Skin of body (tissue), 2 donors: ENCODE data around the gene GDPD5. TPM values are rescaled to one million over a fixed set of nuclear protein-coding genes. Genes with fewer than 3 reads are reported as not detected.

Experiments
- DNase-seq: peaks from one replicate; lab custom pipeline; 2025; lab: John Stamatoyannopoulos, UW
- total RNA-seq: library from RNA; depleted of rRNA; stranded (reverse); fragments of >200 nt; gene quantifications from one replicate; pipeline ENCODE4 v1.2.3, GENCODE V29; 2014

GDPD5 gene
- total RNA-seq, 1 donor from 2014 or later, result 9.6 TPM

DNA sequence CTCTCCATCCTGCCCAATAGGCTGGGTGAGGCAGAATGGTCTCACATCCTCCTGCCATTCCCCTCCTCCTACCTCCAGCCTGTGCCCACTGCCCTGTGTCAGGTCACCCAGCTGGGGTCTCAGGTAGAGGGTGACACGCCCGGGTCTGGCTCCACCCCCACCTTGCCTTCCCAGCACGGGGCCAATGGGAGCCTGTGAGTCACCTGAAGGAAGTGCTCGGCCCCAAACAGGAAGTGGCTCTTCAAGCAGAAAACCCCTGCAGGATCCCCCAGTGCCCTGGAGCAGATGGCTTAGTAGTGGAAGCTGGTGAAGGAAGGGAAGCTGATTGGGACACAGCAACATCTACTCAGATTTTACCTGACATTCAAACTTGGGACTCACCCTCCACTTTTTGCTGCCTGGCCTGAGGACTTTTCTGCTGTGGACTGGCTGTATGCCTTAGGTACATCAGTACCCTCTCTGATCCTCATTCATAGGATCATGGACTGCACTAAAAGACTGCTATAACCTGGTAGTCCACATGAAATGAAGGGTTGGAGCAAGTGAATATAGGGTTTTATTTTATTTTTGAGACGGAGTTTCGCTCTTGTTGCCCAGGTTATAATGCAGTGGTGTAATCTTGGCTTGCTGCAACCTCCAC is 33.4 kb downstream of the GDPD5 start:
- DNase-seq, result no peak

DNA sequence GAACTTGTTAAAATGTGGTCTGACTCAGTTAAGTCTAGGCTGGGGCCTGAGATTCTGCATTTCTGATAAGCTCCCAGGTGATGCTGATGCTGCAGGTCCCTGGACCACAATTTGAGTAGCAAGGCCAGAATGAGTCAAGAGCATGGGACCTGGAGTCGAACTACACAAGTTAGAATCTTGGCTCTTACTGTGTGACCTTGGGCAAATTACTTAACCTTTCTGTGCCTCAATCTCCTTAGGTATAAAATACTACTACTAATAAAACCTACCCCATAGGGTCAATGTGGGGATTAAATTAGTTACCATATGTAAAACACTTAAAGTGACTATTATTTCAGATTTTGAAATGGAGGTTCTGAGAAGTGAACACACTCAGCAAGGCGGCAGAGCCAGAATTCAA is 34.3 kb downstream of the GDPD5 start:
- no peak for DNase-seq

- DNase-seq, result no peak
Observed at GRCh38 chr11:75490221-75491181, 35.2 kb downstream of the GDPD5 start.

DNA sequence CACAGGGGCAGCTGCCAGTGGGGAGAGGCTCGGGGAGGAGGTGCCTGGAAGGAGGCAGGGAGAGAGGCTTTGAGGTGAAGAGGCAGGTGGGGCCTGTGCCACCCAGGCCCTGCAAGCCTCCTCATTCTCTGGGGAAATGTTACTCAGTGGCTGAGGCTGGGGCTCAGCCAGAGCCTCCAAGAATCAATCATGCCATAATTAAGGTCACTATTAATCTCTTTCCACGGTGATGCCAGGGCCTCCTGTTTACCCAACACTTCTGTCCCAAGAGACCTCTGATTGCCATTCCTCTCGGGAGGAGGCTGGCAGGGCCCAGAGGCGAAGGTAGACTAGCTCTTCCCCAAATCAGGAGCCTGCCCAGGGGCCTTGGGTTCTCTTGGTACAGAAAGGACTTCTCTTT is 38.4 kb downstream of the GDPD5 start:
- DNase-seq, result no peak

DNA sequence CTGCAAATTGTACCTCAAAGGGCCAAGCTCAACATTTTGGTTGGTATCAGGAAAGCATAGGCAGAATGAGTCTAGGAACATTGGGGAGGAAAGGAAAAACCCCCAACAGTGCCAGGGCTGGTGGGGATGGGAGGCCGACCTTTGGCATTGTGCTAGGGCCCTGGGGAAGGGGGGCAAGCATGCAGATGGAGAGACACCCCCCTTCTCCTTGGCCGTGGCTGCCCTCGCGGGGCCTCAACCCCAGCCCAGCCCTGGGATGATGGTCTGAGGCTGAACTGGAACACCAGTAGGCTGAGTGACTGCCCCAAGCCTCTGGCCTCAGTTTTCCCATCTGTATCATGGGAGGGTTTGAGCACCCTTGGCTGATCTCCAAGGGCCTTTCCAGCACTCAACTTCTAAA is 40.0 kb downstream of the GDPD5 start:
- DNase-seq, result no peak

GRCh38 chr11:75482931-75483469 is 42.7 kb downstream of the GDPD5 start:
- no peak for DNase-seq

DNA sequence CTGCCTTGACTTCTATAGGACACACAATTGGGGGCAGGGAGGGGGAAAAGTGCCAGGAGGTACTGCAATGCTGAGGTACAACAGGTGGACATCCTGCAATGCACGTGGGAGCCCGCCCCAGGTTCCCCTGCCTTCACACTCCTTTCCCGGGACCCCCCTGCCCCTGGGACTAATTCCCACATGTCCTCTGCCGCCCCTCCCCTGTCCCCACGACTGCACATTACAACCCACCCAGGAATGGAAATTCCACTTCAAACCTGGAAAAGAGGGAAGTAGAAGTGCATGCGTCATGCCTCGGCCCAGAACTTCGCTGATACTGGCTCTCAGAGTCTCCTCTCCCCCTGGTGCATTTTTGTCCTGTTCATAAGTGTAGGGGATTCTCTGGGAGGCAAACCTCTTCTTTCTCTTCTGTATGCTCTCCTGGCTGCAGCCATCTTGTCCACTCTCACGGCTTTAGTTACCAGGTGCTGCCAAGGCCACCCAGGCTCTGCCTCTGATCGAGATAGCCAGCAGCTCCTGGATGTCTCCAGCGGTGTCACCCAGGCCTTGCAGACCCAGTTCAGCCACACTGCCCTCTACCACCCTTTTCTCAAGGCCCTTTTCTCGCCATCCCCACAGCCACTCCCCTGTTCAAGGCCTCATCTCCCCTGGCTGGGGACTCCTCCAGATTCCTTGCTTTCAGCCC is 43.7 kb downstream of the GDPD5 start:
- no peak for DNase-seq

DNA sequence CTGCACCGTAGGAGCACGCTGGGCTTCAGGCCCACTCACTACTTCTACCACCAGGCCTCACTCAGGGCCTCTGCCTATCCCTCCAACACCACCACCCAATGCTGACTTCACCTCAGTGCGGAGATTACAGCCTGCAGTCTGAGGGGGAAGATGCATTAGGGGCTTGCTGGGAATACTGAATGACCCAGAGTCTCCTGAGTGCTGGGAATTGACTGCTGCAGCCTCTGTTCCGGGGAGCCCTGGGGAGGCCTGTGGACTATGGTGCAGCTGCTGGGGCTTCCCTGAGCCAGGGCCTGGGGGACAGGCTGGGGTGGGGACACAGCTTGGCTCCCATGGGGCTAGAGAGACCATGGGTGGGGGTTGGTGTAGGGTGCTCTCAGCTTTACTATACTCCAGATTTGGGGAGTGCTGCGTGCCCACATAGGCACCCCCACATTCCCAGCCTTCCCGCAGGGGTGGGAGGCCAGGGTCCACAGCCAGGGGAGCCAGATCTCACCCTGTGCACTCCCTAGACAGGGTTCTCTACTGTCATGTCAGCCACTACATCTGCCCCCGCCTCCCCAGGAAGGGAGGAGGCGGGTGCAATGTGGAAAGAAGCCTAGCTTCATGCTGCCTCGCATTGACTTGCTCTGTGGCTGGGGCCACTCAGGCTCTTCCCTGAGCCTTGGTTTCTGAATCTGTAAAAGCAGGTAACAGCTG is 44.4 kb downstream of the GDPD5 start:
- no peak for DNase-seq

DNA sequence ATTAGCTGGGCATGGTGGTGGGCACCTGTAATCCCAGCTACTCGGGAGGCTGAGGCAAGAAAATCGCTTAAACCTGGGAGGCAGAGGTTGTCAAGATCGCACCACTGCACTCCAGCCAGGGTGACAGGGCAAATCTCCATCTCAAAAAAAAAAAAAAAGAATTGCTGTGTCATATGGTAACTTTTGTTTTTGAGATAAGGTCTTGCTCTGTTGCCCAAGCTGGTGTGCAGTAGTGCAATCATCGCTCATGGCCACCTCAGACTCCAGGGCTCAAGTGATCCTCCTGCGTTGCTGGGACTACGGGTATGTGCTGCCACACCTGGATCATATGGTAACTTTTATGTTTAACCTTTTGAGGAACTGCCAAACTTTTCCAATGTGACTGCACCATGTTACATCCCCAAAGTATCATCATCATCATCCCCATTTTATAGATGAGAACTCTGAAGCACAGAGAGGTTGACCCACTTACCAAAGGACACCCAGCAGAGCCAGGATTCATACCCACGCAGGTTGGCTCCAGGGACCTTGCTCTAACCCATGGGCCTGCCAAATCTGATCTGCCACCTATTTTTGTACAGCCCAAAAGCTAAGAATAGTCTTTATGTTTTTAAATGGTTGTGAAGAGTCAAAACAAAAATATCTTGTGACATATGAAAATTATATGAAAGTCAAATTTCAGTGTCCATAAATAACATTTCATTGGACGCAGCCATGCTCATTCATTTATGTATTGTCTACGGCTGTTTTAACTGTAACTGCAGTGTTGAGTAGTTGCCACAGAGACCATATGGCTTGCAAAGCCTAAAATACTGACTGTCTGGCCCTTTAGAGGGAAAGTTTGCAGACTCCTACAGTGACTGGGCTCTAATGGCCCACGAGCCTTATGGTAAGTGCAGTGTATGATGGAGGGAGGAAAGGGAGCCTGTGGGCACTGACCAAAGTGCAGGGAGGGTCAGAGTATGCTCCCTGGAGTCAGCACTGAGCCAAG is 45.3 kb downstream of the GDPD5 start:
- DNase-seq, result no peak

- no peak for DNase-seq
Observed at GRCh38 chr11:75479597-75480145, 46.1 kb downstream of the GDPD5 start.

DNA sequence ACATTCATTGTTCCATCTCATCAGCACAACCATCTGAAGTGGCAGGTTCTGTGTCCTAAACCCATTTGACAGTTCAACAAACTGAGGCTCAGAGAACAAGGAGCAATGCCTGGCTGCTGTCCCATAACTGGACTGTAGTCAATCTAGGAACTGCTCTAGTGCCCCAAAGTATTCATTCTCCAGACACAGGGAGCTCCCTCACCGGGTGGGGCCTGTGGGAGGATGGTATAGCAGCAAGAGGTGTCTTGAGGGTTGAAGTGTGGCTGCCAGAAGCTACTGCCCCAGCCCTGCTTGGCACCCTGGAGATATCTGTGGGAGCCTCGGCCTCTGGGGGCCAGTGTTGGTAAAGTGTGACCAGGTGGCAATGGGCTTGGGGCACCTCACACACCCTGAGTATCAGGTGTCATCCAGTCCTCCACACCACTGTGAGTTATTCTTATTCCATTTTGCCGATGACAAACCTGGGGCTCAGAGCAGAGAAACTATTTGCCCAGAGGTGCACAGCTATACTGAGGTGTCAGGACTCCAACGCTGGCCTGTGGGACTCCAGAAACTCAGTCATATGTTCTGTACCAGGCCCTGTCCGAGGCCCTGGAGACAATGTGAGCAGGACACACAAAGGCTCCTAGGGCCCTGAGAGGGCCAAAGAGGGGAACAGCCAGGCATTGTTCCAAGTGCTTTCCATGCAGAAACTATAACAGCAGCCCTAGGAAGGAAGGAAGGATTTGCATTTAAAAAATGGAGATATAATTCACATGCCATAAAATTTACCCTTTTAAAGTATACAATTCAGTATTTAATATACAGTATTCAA is 46.8 kb downstream of the GDPD5 start:
- DNase-seq, result no peak

DNA sequence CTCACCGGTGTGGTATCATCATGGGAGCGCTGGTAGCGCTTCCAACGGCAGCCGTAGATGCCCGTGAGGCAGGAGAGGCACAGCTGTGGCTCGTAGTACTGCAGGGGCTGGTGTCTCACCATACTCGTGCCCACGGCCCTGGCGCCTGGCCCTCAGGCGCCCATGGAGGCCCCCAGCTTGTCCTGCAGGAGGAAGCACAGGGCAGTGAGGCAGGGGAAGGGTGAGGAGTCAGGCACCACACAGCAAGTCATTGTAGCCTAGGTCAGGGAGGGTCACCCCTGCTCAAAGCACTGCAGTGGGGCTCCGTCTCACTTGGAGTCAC is 48.2 kb downstream of the GDPD5 start:
- no peak for DNase-seq

GRCh38 chr11:75476739-75477613 is 48.8 kb downstream of the GDPD5 start:
- no peak for DNase-seq

- no peak for DNase-seq
Observed at GRCh38 chr11:75475767-75476650, 49.7 kb downstream of the GDPD5 start.

DNA sequence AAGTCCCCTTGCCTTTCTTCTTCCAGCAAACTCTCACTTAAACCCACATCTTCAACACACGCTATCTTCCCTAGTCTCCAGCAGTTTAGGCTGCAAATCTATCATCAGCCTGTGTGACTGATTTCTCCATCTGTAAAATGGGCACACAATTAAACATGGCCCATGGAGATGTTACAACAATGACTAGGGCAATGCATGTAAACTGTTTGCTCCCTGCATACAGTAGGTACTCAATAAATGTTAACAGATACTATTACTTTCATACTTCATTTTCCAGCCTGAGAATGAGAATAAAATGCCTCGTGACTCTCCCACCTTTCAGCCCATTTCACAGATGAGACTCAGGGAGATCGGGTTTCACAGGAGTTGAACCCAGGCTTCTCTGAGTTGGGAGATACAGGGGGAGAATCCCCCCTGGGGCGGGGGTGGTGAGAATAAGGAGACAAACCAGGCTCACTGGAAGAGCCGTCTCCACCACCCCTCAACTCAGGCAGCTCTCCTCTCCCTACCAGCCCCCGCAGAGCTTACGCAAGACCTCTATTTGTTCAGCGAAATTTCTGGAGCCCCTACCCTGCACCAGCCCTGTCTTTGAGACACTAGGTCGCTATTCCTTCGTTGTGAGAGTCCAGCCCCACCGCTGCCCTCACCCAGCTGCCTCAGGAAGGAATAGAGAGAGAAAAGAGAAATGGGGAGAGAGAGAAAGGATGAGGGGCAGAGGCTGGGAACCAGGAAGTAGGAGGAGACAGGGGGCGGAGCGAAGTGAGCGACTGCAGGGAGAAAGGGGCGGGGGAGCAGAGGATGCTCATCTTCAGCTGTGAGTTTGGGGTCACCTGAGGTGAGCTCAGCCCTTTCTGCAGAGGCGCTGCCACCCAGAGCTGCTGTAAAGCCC is 50.6 kb downstream of the GDPD5 start:
- no peak for DNase-seq

DNA sequence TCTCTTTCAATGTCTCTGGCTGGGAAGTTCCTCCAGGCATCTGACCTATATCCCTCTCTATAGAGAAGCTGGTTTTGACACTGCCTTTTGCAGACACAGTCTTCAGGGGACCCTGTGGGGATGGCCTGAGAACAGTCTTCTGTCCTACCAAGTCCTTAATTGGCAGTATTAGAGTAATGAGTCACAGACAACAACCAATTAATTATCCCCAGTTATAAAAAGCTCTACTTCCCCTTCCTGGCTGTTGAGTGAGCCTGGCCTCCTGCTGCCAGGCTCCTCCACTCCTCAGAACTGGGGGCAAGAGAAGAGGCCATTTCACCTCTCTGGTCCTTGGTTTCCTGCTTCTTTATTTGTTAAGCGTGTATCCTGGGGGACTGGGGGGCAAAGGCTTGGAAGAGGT is 51.5 kb downstream of the GDPD5 start:
- no peak for DNase-seq
